WTC11 (cell line): ENCODE data around the gene TYSND1.

ENCODE experiments used
- ATF3 ChIP-seq: sonication (generic); formaldehyde crosslinking; conservative IDR thresholded peaks from 2 replicates; pipeline ENCODE4 v1.8.1; 2022; ENCODE audit warnings: mild to moderate bottlenecking, missing genetic modification reagents
- CREB1 ChIP-seq: sonication (generic); formaldehyde crosslinking; IDR thresholded peaks from 2 replicates; pipeline ENCODE4 v1.8.0; 2023; ENCODE audit warnings: mild to moderate bottlenecking, missing genetic modification reagents
- CTCF ChIP-seq: fragments of 200-600 bp; IDR thresholded peaks from 2 replicates; pipeline ENCODE4 v1.8.0; 2022; ENCODE audit warnings: antibody characterized with exemption
- E2F5 ChIP-seq: sonication (generic); formaldehyde crosslinking; IDR thresholded peaks from 2 replicates; pipeline ENCODE4 v1.8.1; 2022; ENCODE audit warnings: mild to moderate bottlenecking, moderate library complexity, missing genetic modification reagents
- ELF4 ChIP-seq: sonication (generic); formaldehyde crosslinking; IDR thresholded peaks from 2 replicates; pipeline ENCODE4 v1.8.1; 2022; ENCODE audit warnings: low read depth, mild to moderate bottlenecking, moderate library complexity, missing genetic modification reagents
- NR2C2 ChIP-seq: sonication (generic); formaldehyde crosslinking; IDR thresholded peaks from 2 replicates; pipeline ENCODE4 v1.8.0; 2022; ENCODE audit warnings: mild to moderate bottlenecking, missing genetic modification reagents
- TCF7 ChIP-seq: sonication (generic); formaldehyde crosslinking; IDR thresholded peaks from 2 replicates; pipeline ENCODE4 v1.8.0; 2022; ENCODE audit warnings: mild to moderate bottlenecking, low read depth, missing genetic modification reagents, moderate library complexity
- ZNF138 ChIP-seq: sonication (generic); formaldehyde crosslinking; conservative IDR thresholded peaks from 2 replicates; pipeline ENCODE4 v1.8.1; 2022; ENCODE audit warnings: mild to moderate bottlenecking, moderate library complexity, missing genetic modification reagents
- ZNF416 ChIP-seq: fragments of 250-450 bp; sonication (Bioruptor Pico); IDR thresholded peaks from 2 replicates; pipeline ENCODE4 v1.9.0; 2021; ENCODE audit warnings: mild to moderate bottlenecking, inconsistent platforms
- TF ChIP-seq, protein P1 (sequence below): sonication (generic); formaldehyde crosslinking; IDR thresholded peaks from 2 replicates; pipeline ENCODE4 v1.8.0; 2022; ENCODE audit warnings: mild to moderate bottlenecking, missing genetic modification reagents
- TF ChIP-seq, protein P2 (sequence below): sonication (generic); formaldehyde crosslinking; IDR thresholded peaks from 2 replicates; pipeline ENCODE4 v1.8.1; 2023; ENCODE audit warnings: mild to moderate bottlenecking, missing genetic modification reagents, moderate library complexity

DNA sequence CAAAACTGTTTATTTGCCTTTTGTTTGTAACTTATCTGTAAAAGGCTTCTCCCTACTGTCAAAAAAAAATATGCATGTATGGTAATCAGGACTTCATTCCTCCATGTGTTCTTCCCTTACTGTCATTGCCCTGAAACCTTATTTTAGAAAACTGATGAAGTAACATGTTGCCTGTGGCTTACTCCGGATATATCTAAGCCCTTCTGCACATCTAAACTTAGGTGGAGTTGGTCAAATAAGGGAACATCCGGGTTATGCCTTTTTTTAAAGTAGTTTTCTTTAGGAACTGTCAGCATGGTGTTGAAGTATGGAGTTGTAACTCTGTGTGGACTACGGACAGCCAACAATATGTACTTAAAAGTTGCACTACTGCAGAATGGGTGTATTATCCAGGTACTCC lies 17.7 kb upstream of the TYSND1 start:
- no peak for TF ChIP-seq CTCF
- TF ChIP-seq E2F5 (CRISPR knock-in tag): no peak
- TF ChIP-seq, protein P1, sequence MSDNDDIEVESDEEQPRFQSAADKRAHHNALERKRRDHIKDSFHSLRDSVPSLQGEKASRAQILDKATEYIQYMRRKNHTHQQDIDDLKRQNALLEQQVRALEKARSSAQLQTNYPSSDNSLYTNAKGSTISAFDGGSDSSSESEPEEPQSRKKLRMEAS (CRISPR knock-in tag): no peak
- no peak for TF ChIP-seq CREB1 (CRISPR knock-in tag)
- no peak for TF ChIP-seq ATF3
- no peak for TF ChIP-seq ELF4 (CRISPR knock-in tag)
- TF ChIP-seq ZNF138 (CRISPR knock-in tag): no peak
- TF ChIP-seq, protein P2, sequence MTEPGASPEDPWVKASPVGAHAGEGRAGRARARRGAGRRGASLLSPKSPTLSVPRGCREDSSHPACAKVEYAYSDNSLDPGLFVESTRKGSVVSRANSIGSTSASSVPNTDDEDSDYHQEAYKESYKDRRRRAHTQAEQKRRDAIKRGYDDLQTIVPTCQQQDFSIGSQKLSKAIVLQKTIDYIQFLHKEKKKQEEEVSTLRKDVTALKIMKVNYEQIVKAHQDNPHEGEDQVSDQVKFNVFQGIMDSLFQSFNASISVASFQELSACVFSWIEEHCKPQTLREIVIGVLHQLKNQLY (CRISPR knock-in tag): no peak
- TF ChIP-seq TCF7: no peak
- no peak for TF ChIP-seq ZNF416 (CRISPR knock-in tag)
- no peak for TF ChIP-seq NR2C2 (CRISPR knock-in tag)
